ENCODE measurements around the gene AGAP1. TPM values are rescaled to one million over a fixed set of nuclear protein-coding genes. Genes with fewer than 3 reads are reported as not detected.

Gene AGAP1
- total and polyA plus RNA-seq, 7 donors: 4.2 to 21.6 (median 16.6) TPM

GRCh38 chr2:235553291-235553690 is 59.4 kb downstream of the AGAP1 start:
- intact Hi-C loops (cut with DNase I): no loop called here
- TF ChIP-seq CTCF (IDR thresholded peaks at IDR 0.05): no peak
- DNase-seq: no peak
- peaks cover 16% of the 10 kb centered on the region for H3K4me1 ChIP-seq
- no peak overlapping the region for H3K27ac ChIP-seq
- no peaks in the 10 kb centered on the region for H3K36me3 ChIP-seq (ENCODE audit: insufficient read depth in 1 of 2, low read depth in 1 of 2)
- ATAC-seq: no peak
- H3K9me3 ChIP-seq: no peaks in the 10 kb centered on the region
- 67 to 80% (median 68%) methylated on average over 6 of the region's 6 CpGs for WGBS, 3 donors
- H3K27me3 ChIP-seq (ENCODE audit: insufficient read depth in 3 of 3, low read length in 2 of 3): no peaks in the 10 kb centered on the region
- H3K4me3 ChIP-seq: no peak overlapping the region

GRCh38 chr2:235553696-235554100 is 59.9 kb downstream of the AGAP1 start:
- WGBS, 3 donors: 77 to 82% (median 78%) methylated on average over 13 of the region's 13 CpGs
- intact Hi-C loops (cut with DNase I): no loop called here

GRCh38 chr2:235554385-235554784 is 60.5 kb downstream of the AGAP1 start:
- H3K4me1 ChIP-seq: peaks cover 20% of the 10 kb centered on the region
- intact Hi-C loops (cut with DNase I): no loop called here
- no peaks in the 10 kb centered on the region for H3K36me3 ChIP-seq (ENCODE audit: insufficient read depth in 1 of 2, low read depth in 1 of 2)
- no peaks in the 10 kb centered on the region for H3K27me3 ChIP-seq (ENCODE audit: insufficient read depth in 3 of 3, low read length in 2 of 3)
- no peak for TF ChIP-seq CTCF (IDR thresholded peaks at IDR 0.05)
- H3K4me3 ChIP-seq: no peak overlapping the region
- WGBS, 3 donors: 89 to 95% (median 90%) methylated on average over 6 of the region's 6 CpGs
- no peak for DNase-seq
- no peaks in the 10 kb centered on the region for H3K9me3 ChIP-seq
- no peak overlapping the region for H3K27ac ChIP-seq
- ATAC-seq: no peak

More at GRCh38 chr2:235553696-235554100, 59.9 kb downstream of the AGAP1 start:
- ATAC-seq: no peak
- Histone ChIP-seq H3K27ac (no peak overlapping the region), H3K27me3 (ENCODE audit: insufficient read depth in 3 of 3, low read length in 2 of 3) (no peaks in the 10 kb centered on the region), H3K36me3 (ENCODE audit: insufficient read depth in 1 of 2, low read depth in 1 of 2) (no peaks in the 10 kb centered on the region), H3K9me3 (no peaks in the 10 kb centered on the region), H3K4me3 (no peak overlapping the region), H3K4me1 (peaks cover 20% of the 10 kb centered on the region)
- DNase-seq: no peak
- TF ChIP-seq CTCF (IDR thresholded peaks at IDR 0.05): no peak

- H3K4me1 ChIP-seq: peaks cover 20% of the 10 kb centered on the region
- intact Hi-C loops (cut with DNase I): no loop called here
These were observed 61.1 kb downstream of the AGAP1 start for GRCh38 chr2:235554936-235555335.

More at GRCh38 chr2:235554936-235555335, 61.1 kb downstream of the AGAP1 start:
- WGBS, 3 donors: 86 to 95% (median 90%) methylated on average over 9 of the region's 9 CpGs
- Histone ChIP-seq H3K4me3 (no peak overlapping the region), H3K27ac (no peak overlapping the region), H3K9me3 (no peaks in the 10 kb centered on the region), H3K36me3 (ENCODE audit: insufficient read depth in 1 of 2, low read depth in 1 of 2) (no peaks in the 10 kb centered on the region), H3K27me3 (ENCODE audit: insufficient read depth in 3 of 3, low read length in 2 of 3) (no peaks in the 10 kb centered on the region)
- DNase-seq (no peak), ATAC-seq (no peak)
- TF ChIP-seq CTCF (IDR thresholded peaks at IDR 0.05): no peak
